Sigmoid colon (tissue), 4 donors: ENCODE data around the gene CPVL.

Source experiments
- POLR2AphosphoS5 ChIP-seq, 4 donors: sonication (generic); formaldehyde crosslinking; IDR thresholded peaks; one replicate each; pipeline ENCODE4 v1.6.1; 2017; ENCODE audit warnings: antibody characterized with exemption in 4 of 4
- TF ChIP-seq, protein P1 (sequence below), 4 experiments: fragments of 450-650 bp in 3 of 4; fragments of 200-600 bp in 1 of 4; IDR thresholded peaks; one replicate each; pipeline ENCODE4 v1.5.1; 2016 to 2019; ENCODE audit warnings: antibody characterized with exemption in 4 of 4, mild to moderate bottlenecking in 3 of 4, moderate library complexity in 2 of 4

DNA sequence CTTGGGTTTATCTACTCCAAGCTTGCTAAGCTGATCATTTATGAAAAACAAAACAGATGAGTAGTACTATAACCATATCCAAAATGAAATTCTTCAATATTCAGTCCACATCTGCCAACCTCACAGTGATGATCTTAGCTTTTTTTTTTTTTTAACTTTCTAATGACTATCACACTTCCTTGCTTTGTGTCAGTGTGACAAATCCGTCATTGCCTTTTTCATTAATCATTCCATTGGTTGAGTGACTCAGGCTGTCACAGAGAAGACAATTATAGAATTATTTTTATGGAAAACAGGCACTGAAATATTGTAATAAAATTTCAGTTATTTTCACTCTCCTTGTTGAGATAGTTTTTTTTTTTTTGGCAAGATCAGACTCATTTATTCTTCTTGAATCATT is 70.7 kb downstream of the CPVL start:
- TF ChIP-seq, protein P1, sequence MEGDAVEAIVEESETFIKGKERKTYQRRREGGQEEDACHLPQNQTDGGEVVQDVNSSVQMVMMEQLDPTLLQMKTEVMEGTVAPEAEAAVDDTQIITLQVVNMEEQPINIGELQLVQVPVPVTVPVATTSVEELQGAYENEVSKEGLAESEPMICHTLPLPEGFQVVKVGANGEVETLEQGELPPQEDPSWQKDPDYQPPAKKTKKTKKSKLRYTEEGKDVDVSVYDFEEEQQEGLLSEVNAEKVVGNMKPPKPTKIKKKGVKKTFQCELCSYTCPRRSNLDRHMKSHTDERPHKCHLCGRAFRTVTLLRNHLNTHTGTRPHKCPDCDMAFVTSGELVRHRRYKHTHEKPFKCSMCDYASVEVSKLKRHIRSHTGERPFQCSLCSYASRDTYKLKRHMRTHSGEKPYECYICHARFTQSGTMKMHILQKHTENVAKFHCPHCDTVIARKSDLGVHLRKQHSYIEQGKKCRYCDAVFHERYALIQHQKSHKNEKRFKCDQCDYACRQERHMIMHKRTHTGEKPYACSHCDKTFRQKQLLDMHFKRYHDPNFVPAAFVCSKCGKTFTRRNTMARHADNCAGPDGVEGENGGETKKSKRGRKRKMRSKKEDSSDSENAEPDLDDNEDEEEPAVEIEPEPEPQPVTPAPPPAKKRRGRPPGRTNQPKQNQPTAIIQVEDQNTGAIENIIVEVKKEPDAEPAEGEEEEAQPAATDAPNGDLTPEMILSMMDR (IDR thresholded peaks at IDR 0.05), result no peak
- no peak for TF ChIP-seq POLR2AphosphoS5 (IDR thresholded peaks at IDR 0.05)
